Endothelial cell of hepatic sinusoid (primary cell): Measurements from ENCODE around the gene CLDN6.

Experiments used
- in situ Hi-C: cut with HindIII; loops from 2 replicates; pipeline ENCODE4 v1.10.0; 2017; ENCODE audit warnings: low sequenced_read_pairs

Gene CLDN6

DNA sequence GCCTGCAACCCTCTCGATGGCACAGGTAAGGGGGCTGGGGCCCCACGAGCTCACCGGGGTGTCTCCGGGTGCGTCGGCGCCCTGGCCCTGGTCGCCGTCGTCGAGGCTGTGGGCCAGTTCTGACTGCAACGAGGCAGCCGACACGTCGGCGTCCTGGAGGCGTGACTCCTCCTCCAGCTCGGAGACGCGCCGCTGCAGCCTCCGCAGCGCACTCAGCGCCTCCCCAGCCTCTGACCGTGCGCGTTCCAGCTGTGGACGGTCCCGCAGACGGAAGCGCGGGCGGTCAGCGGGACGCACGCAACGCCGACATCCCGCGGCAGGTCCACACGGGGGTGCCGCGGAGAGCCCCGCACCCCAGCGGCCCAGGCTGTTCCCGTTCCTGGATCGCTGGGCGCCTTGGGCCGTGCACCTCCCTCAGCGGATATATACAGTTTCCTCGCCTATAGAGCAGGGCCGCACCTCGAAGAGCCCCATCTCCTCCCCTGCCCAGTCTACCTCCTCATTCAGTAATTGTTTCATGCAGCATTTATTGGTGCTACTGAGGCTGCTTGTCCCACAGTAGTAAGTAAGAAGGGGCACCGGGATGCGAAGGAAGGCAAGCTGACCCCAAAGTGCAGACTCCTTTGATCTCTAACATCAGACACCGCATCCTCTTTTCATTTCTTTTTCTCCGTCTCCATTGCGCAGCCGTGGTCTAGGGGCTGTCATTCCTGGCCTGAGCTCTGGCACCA lies 11.7 kb upstream of the CLDN6 start:
- in situ Hi-C loops: no loop called here

DNA sequence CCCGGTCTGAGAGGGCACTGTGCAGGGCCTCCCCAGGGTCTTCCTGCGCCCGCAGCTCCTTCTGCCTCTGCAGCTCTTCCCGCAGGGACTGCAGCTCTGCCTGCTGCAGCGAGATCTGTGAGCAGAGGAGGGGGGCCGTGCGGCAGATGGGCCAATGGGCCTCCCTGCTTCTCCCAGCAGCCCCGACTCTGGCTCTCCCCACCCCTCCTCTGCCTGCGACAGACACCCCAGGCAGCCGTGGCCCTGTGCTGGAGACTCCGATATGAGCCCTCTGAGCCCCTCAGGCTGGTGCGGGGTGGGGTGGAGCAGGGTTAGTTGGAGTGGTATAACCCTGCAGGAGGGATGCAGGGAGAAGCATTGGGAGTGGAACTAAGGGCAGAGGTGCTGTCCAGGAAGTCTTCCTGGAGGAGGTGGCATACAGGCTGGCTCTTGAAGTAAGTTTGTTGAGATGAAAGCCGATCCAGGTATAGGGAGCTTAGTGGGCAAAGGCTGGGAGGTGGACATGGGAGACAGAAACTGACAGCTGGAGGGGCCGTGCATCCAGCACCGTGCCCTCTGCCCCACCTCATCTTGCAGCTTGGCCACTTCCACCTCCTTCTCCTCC lies 10.8 kb upstream of the CLDN6 start:
- in situ Hi-C loops: no loop called here

DNA sequence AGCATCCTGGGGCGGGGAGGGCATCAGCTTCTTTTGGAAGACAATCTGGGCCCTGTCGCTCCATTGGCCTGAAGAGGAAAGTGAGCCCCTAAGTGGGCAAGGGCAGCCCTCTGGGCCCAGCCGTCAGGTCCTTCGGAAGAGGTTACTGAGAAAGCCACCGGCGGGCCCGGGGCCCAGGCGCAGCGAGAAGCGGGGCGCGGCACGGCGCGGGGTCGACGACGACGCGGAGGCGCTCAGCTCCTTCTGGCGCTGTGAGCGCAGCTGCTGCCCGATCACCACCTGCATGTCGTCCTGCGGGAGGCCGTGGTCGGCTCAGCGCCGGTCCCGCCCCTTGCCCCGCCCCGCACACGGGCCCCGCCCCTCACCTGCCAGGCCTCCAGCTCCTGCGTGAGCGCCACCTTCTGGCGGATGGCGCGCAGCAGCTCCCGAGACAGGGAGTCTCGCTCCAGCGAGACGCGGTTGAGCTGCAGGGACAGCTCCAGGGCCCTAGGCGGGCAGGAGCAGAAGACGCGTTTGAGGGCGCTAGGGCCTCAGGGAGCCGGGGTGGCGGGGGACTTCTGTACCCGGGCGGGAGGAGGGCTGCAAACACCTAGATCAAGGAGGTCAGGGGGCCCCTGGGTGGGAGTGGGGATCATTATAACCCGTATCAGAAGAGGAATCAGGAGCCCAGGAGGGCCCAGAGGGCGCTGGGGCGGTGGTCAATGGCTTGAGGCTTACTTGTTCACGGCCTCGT lies 10.2 kb upstream of the CLDN6 start:
- in situ Hi-C loops: no loop called here

DNA sequence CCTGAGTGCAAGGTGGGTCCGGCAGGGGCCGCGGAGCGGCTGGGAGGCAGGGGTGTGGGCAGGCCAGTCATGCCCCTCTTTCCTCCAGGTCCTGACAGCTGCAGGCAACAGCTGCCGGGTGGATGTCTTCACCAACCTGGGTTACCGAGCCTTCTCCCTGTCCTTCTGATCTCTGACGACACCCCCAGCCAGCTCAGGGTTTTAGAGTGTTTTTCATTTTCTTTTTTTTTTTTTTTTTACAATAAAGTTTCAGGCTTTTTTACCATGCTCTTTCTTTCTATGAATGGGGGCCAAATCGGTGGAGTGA lies 9.5 kb upstream of the CLDN6 start:
- in situ Hi-C loops: no loop called here

DNA sequence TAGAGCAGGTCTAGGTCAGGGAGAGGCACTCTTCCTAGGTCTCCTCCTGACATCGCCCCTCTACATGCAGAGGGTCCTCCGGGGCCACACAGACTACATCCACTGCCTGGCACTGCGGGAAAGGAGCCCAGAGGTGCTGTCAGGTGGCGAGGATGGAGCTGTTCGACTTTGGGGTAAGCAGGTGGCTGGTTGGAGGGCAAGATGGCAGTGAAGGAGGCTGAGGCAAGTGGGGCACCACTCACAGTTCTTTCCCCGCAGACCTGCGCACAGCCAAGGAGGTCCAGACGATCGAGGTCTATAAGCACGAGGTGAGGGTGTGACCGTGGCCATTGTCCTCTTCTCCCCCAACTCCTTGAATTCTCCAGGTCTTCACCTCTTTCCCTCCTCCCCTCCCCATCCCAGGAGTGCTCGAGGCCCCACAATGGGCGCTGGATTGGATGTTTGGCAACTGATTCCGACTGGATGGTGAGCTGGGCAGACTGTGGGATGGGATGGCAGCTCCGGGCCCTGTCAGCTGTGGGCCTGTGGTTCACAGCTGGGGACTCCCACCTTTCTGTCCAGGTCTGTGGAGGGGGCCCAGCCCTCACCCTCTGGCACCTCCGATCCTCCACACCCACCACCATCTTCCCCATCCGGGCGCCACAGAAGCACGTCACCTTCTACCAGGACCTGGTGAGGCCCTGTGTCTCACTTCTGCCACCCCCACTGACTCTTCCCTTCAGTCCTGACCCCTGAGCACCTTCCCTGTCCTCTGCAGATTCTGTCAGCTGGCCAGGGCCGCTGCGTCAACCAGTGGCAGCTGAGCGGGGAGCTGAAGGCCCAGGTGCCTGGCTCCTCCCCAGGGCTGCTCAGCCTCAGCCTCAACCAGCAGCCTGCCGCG lies 8.9 kb upstream of the CLDN6 start:
- in situ Hi-C loops: no loop called here

DNA sequence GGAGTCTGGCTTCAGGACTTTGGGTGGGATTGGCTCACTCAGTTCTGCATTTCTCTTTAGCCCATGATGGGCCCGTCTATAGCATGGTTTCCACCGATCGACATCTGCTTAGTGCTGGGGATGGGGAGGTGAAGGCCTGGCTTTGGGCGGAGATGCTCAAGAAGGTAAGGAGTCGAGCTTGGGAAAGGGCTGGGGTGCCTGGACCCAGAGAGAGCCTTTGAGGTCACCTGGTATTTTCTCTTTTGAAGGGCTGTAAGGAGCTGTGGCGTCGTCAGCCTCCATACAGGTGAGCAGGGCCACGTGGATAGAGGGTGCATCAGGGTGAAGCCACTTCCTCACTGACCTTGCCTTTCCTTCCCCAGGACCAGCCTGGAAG lies 8.0 kb upstream of the CLDN6 start:
- in situ Hi-C loops: no loop called here

DNA sequence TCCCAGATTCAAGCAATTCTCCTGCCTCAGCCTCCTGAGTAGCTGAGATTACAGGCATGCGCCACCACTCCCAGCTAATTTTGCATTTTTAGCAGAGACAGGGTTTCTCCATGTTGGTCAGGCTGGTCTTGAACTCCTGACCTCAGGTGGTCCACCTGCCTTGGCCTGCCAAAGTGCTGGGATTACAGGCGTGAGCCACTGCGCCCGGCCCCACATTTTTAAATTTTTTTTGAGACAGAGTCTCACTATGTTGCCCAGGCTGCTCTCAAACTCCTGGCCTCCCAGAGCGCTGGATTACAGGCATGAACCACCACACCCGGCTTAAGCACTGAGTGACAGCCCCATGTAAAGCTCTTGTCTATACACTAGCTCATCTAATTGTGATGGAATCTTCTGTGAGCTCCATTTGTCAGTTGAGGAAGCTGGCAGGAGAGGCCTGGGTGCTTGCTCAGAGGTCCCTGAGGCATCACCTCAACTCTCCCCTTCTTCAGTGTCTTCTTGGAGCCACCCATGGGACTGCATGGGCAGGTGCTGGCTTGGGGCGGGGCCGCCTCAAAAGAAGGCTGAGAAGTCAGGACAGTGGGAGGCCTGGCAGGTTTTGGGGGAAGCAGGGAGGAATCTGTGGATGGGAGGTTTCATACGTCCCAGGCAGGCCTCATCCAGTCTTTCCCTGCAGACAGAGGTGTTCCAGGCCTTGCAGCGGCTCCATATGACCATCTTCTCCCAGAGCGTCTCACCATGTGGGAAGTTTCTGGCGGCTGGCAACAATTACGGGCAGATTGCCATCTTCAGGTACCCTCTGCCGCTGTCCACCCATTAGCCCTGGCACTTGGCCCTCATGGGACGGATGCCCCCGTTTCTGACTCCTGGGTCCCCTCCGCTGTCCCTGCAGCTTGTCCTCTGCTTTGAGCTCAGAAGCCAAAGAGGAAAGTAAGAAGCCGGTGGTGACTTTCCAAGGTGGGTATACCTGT lies 7.3 kb upstream of the CLDN6 start:
- in situ Hi-C loops: no loop called here

DNA sequence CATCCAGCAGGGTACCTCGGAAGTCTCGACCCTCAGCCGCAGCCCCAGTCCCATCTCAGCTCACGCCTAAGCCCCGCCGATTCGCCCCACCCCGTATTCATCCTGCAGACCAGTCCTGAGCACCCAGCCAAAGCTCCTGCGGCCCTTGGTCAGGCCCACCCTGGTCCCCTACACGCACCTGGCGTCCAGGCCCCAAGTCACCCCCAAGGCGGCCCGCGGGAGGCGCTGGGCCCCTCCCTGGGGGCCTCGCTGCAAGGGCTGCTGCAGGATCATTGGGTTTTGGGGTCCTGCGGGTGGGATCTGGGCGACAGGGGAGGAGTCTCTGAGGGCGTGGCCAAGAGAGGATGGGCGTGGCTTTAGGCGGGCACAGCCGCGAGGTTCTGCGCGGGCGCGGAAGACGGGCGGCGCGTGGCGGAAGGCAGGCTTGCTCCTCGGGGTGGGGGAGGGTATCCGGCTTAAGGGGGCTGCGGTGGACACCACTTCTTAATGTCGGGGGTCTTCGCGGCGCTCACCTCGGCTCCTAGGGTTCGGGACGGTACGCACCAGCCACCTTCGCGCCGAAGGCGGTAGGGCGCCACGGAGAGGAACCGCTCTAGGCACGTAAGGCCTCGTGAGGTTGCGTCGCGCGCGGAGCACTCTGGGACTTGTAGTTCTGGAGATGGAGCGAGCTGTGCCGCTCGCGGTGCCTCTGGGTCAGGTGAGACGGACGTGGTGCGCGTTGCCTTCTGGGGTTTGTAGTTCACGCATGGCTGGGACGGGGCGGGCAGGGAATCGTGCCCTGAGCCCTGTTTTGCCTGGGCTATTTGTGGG lies 5.9 kb upstream of the CLDN6 start, which contains the start of the genes HCFC1R1 and THOC6:
HCFC1R1 (minus strand) TSS at position 274 of the 810 bp plus-strand sequence; CDS start at position 273, 1 bp downstream.
THOC6 (plus strand) TSS at position 367 of the 810 bp plus-strand sequence; CDS start at position 659, 292 bp downstream.
- in situ Hi-C loops: no loop called here

DNA sequence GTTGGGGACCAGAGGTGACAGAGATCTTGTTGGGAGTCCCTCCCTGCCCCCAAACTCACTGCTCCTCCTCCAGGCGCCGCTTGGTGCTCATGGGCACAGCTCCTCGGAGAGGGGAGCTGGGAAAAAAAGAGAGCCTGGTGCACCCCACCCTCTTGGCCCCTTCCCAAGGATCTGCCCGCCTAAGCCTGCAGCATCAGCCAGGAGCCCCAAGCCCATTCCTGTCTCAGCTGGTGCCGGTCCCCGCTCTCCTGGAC lies 5.4 kb upstream of the CLDN6 start:
- in situ Hi-C loops: no loop called here

DNA sequence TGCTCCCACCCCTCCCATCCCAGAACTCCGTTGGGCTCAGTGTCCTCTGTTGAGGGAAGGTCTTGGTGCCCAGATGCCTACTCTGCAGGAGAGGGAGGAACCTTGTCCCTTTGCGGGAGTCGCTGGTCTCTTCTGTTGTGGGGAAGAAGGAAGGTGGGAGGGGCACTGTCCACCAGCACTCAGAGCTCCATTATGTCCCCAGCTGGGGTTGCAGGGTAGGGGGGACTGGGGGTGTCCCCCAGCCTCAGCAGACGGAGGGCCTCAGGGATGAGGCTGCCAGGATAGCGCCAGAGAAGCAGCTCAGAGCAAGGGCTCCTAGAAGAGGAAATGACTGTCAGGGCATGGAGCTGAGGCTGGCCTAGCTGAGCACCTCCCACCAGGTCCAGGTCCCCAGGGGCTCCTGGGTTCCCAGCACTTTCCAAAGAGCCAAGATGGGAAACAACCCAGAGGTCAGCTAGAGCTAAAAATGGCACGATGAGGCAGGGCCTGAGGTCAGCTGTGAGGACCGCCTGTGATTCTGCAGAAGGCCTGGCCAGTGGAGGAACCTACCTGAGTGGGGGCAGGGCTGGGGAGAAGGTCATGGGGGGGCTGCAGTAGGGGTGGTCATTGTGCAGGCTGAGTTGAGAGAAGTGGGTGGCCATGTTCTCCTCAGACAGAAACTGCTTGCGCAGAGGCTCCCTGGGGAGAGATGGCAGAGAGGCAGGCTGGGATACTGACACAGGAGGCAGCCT lies 4.9 kb upstream of the CLDN6 start:
- in situ Hi-C loops: no loop called here

DNA sequence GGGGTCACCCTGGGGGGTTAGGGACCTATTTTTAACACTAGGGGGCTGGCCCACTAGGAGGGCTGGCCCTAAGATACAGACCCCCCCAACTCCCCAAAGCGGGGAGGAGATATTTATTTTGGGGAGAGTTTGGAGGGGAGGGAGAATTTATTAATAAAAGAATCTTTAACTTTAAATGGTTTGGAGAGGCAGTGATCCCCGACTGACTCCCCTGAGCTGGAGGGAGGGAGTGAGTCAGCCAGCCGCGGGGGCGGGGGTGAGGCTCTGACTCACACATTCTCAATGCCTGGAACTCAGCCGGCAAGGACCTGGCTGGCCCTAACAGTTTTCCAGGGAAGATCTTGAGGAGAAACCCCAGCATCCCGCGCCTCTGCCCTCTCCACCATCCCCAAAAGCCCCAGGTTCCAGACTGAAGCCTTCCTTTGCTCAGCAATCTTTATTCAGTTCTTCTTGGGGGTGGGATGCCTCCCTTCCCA lies 4.3 kb upstream of the CLDN6 start:
- in situ Hi-C loops: no loop called here

DNA sequence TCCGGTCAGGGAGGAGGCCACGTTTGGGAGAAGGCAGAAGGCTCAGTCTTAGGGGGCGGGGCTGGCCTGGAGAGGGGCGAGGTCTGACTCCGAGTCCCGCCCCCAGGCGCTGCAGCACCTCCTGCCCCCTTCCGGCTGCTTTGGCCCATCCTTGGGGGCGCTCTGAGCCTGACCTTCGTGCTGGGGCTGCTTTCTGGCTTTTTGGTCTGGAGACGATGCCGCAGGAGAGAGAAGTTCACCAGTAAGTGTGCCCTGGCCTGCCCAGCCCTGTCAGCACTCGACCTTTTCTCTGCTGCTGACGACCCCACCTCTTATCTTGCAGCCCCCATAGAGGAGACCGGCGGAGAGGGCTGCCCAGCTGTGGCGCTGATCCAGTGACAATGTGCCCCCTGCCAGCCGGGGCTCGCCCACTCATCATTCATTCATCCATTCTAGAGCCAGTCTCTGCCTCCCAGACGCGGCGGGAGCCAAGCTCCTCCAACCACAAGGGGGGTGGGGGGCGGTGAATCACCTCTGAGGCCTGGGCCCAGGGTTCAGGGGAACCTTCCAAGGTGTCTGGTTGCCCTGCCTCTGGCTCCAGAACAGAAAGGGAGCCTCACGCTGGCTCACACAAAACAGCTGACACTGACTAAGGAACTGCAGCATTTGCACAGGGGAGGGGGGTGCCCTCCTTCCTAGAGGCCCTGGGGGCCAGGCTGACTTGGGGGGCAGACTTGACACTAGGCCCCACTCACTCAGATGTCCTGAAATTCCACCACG lies 3.6 kb upstream of the CLDN6 start:
- in situ Hi-C loops: no loop called here

DNA sequence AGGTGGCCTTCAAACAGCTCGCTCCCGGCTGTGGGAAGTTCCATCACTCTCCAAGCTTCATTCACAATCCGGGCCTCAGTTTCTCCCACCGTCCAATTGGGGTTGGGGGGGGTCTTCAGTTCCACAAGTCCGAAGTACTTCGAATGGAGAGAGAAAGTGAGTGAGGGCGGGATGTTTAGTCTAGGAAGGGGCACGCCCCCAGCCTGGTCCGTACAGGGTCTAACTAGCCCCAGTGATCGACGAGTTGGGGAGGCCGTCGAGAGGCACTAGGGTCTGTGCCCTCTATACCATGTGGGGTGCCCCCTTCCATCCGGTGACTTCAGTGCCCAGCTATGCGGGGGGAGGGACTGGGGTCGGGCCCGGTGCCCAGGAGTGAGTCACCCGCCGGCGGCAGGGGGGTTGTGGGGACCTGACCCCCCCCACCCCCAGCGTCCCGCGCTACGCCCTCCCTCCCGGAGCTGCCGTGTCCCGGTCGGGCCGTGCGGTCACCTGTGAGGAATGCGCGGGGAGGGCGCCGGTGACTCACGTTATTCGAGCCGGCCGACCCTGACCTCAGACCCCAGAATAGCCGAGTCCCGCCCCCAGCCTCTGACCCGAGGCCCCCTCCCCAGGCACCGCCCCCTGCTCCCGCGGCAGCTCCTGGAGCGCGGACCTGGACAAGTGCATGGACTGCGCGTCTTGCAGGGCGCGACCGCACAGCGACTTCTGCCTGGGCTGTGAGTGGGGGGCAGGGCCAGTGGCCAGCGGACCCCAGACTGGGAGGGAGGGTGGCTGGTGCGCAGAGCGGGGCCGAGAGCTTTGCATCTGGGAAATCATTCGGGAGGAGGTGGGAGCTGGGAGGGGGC lies 2.8 kb upstream of the CLDN6 start:
- in situ Hi-C loops: no loop called here

DNA sequence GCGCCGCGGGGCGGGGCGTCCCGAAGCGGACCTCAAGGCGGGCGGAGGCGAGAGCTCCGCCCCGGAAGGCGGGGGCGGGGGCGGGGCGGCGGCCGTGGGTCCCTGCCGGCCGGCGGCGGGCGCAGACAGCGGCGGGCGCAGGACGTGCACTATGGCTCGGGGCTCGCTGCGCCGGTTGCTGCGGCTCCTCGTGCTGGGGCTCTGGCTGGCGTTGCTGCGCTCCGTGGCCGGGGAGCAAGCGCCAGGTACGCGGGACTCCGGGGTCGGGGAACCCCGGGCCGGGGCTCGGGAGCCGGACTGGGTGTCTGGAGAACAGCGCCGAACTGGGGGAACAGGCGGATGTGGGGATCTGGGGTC lies 2.2 kb upstream of the CLDN6 start, which contains the start of gene TNFRSF12A:
TNFRSF12A (plus strand) TSS at position 122 of the 357 bp plus-strand sequence; CDS start at position 152, 30 bp downstream.
- in situ Hi-C loops: no loop called here

DNA sequence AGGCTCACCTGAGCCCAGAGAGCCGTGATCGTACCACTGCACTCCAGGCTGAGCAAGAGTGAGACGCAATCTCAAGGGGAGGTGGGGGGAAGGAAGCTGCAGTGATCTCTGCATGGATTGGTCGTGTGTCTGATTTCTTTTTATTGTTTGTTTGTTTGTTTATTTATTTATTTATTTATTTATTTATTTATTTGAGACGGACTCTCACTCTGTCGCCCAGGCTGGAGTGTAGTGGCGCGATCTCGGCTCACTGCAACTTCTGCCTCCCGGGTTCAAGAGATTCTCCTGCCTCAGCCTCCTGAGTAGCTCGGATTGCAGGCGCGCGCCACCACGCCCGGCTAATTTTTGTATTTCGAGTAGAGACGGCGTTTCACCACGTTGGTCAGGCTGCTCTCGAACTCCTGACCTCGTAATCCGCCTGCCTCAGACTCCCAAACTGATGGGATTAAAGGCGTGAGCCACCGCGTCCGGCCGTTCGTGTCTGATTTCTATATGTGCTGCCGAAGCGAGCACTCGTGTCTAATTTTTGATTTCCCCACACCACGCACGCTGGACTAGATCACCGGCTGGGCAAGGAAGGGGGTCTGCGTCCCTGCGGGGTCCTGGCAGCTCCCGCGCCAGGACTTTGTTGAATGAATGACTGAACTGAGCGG lies 1.7 kb upstream of the CLDN6 start:
- in situ Hi-C loops: no loop called here

DNA sequence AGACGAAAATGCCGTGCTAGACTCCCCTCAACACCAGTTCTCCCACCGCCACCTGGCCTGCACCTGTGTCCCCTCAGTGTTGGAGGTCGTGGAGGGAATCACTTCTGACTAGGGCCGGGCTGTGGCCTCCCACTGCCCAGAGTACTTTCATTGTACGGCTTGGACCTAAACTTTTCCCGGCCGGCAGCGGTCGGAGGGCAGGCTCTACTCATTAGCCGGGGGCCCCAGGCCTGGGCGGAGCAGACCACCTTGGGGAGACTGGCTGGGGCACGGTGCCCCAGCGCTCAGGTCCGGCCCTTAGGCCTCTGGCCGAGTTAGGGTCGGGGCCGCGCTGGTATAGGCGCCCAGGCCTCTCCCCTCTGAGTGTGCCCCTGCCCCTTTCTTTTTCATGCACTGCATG lies 639 bp downstream of the CLDN6 start:
- in situ Hi-C loops: no loop called here
